Glomerular visceral epithelial cell (primary cell): ENCODE measurements around the gene MFSD12.
"Not testable (repeated sequence)": the region's sequence is repeated elsewhere in the genome, so short reads cannot be mapped to it uniquely, and the experiment has no call there.

Experiments used
- DNase-seq: peaks from one replicate; pipeline ENCODE4 v3.0.0-alpha.2; 2016; ENCODE audit errors: extremely low spot score

Gene MFSD12

DNA sequence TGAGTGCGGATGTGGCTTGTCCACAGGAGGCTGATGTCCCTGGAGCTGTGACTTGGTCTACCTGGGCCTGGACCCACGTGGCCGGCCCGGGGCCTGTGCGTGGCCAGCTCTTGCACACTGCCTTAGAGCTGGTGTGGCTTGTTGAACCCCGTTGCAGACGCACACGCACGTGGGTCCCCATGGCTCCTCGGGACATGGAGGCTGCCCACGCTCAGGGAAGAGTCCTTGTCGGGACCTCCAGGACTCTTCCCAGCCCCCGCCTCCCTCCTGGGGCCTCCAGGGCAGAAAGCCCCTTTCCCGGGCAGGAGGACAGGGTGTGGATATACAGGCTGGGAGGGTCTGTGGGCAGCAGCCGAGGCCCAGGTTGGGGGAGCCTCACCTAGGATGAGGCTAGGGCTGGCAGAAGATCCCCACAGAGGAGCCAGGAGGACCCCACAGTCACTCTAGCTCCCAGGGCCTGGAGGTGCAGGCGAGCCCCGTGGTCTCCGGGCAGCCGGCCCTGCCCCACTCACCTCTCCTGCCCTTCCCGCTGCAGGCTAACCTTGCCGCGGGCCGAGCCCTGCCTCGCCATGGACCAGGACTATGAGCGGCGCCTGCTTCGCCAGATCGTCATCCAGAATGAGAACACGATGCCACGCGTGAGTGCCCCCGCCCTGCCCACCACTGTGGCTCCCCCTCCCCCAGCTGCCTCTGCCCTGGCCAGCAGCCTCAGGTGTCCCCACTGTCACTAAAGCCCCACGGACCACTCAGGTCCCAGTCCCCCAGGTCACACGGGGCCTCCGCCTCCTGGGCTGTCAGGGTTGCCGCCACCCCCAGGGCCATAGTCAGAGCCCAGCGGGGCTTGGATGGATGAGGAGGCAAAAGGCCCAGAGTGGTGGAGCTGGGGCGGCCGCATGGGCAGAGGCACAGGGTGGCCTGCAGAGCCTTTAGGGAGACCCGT lies 34.7 kb downstream of the MFSD12 start:
- no peak for DNase-seq

DNA sequence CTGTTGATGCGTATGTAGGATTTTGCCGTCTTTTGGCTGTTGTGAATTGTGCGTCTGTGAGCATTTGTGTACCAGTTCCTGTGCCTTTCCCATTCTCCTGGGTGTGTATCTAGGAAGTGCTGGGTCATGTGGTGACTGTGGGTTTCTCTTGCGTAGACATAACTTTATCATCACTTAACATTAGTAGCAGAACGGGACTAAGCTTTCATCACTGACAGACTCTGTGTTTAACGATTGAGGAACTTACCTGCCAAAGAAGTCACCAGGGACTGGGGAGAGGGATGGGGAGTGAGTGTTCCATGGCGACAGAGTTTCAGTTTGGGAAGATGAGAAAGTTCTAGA lies 36.3 kb downstream of the MFSD12 start:
- no peak for DNase-seq

GRCh38 chr19:3520166-3521103 lies 37.0 kb downstream of the MFSD12 start:
- no peak for DNase-seq

GRCh38 chr19:3519126-3519525 lies 38.3 kb downstream of the MFSD12 start:
- no peak for DNase-seq

GRCh38 chr19:3518659-3519058 lies 38.7 kb downstream of the MFSD12 start:
- peak; percentile 45 for DNase-seq

DNA sequence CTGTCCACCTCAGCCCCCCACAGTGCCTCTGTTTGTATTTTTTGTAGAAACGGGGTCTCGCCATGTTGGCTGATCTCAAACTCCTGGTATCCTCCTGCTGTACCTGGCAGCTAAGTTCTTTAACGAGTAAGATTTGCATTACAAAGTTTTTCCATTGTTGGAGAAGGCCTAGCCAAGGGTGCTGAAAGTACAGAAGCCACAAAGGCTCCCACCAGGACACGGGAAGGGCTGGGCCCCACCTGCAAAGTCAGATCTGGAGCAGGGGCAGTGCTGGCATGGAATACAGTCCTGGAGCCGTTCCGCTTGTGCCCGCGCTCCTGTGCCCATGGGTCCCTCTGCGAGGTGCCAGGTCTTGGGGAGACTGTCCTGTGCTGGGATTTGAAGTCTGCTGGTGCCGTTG lies 39.1 kb downstream of the MFSD12 start:
- no peak for DNase-seq

DNA sequence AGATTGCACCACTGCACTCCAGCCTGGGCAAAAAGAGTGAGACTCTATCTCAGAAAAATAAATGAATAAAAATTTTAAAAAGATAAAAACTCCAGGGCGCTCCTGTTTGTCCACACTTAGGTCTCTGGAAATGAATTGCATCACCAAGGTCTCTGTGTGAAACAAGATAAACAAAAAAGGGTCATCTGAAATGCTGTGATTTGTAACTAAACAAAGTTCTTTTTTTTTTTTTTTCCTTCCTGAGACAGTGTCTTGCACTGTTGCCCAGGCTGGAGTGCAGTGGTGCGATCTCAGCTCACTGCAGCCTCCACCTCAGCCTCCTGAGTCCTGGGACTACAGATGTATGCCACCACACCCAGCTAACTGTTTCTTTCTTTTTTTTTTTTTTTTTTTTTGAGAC lies 39.7 kb downstream of the MFSD12 start:
- no peak for DNase-seq

DNA sequence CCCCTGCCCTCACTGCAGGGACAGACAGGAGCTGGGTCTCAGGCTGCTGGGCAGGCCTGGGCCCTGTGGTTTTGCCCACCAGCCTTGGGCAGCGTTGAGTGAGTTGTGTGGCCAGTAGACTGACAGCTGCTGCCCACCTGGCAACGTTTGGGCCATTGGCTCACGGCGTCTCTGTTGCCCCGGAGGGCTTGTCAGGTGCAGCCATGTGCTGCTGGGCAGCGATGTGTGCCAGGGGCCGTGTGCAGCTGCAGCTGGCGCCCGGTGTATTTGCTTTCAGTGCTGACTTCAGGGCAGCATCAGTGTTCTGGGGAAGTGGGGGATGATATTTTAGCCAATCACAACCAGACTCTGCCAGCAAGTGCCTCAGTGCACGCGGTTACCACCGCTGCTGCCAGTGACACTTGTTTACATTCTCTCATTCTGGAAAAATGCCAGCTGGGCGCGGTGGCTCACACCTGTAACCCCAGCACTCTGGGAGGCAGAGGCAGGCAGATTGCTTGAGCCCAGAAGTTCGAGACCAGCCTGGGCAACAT lies 40.6 kb downstream of the MFSD12 start:
- DNase-seq = no peak

DNA sequence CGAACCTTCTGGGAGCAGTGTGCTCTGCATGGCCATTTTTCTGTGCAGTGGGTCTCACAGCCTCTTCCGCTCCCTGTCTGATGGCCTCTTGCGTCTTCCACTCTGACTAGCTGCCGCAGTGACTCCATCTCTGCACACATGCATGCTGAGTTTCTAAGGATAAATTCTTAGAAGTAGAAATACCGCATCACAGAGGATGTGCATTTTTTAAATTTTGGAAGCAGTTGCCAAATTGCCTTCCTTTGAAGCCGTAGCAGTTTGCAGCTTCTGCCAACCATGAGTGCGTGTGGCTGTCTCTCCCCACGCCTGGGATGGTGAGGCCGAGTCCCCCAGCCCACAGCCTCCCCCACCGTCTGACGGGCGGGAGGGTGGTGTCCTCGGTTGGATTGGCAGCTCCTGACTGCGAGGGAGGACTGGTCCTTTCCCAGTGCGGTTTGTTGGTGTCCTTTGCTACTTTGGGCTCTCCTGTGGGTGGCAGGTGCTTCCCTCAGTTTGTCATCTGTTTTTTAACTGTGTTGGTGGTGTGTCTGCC lies 41.4 kb downstream of the MFSD12 start:
- DNase-seq = no peak

- peak; percentile 44 for DNase-seq
These were observed 42.5 kb downstream of the MFSD12 start for GRCh38 chr19:3514930-3515329.

- no peak for DNase-seq
These were observed 43.9 kb downstream of the MFSD12 start for GRCh38 chr19:3513229-3514140.

DNA sequence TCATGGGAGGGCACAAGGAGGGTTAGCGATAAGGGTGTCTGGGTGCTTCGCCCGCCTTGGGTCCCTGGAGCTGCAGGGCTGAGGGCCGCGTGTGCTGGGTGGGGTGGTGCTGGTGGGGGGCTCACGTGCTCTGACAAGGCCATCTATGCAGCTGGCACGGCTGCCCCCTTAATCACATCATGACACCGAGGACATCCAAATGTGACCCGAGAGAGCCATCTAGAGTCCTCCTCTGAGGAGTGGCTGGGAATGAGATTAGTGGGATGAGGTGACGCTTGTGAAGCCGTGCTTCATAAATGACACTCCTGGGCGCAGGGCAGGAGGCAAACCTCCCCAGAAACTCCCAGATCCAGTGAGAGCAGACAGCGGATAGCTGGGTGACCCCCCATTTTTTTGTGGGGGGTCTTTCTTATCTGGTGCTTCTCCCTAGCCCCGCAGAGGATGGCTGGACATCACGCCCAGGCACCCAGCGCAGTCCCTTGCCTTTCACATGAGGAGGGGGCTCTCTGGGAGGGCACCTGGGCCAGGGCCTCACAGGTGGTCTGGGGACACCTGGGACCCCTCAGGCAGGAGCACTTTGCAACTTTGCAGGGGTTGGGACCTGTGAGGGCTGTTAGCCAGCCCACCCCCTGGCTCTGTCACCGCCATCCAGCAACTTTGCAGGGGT lies 44.7 kb downstream of the MFSD12 start:
- DNase-seq = no peak

DNA sequence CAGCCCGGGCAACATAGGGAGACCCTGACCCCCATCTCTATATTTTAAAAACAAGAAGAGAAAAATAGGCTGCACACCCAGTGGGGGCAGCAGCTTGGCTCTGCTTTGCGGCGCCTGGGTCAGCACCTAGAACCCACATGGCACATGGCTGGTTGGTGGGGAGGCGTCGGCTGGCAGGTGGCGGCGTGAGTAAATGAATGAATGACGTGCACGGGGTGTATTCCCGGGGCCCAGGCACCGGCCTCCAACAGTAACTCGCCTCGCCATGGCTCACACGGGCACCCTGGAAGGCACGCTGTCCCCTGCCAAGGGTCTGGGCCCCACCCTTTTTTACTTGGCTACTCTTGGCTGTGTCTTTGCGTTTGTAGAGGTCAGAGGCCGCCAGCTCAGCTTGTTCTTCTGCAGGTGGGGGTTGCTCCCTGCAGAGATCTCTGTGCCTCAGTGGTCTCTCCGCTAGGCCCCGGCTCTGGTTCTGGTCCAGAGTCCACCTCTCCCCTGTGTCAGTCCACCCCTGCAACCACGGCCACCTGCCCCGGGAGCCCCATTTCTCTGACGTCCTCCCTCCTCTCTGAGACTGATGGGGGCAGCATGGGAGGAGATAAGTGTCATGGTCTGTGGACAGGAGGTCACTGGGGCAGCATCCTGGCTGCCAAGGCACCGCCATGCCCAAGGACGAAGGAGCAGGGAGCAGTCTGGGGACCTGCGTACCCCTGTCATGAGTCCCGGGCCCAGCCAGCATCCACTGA lies 45.7 kb downstream of the MFSD12 start:
- no peak for DNase-seq

DNA sequence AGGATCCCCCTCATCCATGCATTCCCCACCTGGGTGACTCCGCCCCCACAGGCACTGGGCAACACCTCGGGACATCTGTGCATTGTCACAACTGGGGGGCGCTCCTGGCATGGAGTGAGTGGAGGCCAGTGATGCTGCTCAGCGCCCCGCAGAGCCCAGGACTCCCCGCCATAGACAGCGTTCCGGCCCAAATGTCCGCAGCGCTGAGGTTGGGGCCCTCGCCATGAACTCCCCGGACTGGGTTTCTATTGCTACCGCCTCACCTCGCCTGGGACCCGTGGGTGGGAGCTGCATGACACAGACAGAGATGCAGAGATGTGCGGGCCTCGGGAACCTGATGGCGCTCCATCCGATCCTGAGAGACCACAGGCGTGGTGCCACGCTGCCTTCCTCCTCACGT lies 46.7 kb downstream of the MFSD12 start:
- no peak for DNase-seq

DNA sequence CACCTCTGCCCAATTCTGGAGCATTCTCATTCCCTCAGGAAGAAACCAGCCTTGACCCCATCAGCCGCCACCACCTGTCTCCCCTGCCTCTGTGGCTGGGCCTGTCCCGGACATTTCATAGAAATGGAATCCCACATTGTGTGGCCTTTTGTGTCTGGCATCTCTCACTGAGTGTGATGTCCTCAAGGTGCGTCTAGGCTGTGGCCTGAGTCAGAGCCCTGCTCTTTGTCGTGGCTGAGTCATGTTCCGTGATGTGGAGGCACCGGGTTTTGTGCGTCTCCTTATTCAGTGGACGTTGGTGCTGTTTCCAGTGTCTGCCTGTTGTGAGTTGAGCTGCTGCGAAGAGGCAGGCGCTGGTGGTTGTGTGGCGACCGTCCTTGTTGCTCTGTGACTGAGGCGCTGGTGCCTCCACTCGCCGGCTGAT lies 47.8 kb downstream of the MFSD12 start:
- DNase-seq = peak; percentile 73

DNA sequence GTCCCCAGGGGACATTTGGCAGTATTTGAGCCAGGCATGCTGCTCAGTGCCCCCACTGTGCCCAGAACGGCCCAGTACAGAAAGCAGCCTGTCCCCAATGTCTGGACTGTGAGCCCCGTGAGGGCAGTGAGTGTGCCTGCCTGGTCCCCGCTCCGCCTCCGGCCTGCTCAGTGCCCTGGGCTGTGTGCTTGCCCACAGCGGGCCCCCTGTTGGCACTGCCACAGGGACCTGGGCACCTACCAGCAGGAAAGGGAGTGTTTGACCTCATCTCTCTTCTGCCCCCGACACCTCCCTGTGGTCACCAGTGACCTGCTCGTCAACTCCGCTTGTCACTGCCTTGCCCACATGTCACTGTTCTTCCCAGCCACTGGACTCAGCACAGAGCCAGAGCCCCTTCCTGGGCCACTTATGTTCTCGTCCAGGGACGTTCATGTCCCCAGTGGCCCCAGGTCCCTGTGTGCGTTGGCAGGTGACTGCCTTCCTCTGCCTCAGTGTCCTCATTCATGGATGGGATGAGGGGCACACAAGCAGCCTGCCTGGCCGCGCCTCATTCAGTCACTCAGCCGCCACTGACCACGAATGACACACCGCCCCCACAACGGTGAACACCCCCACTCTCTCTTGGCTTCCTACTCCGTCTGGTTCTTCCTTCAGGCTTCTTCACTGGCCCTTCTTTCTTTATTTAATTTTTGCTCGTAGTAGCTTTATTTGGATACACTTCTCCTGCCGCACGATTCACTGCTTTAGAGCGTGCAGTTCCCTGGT lies 48.4 kb downstream of the MFSD12 start:
- DNase-seq = no peak

GRCh38 chr19:3508121-3508661 lies 49.2 kb downstream of the MFSD12 start:
- not testable (repeated sequence) for DNase-seq

GRCh38 chr19:3507371-3508120 lies 49.8 kb downstream of the MFSD12 start:
- peak; percentile 46 for DNase-seq
